C4-2B (cell line): ENCODE measurements around the gene CFAP77.

Experiments
- H3K27ac ChIP-seq: fragments of 450-650 bp; 2 replicates; pipeline ENCODE4 v1.5.1; 2017
- CTCF ChIP-seq: fragments of 450-650 bp; conservative IDR thresholded peaks from 2 replicates; pipeline ENCODE4 v1.5.1; 2017; ENCODE audit warnings: mild to moderate bottlenecking
- ZFX ChIP-seq: fragments of 450-650 bp; IDR thresholded peaks from 2 replicates; pipeline ENCODE4 v1.6.1; 2017

Gene CFAP77

GRCh38 chr9:132602207-132602606 is 192.2 kb downstream of the CFAP77 start:
- H3K27ac ChIP-seq = no peak overlapping the region
- TF ChIP-seq ZFX (no peak), CTCF (no peak)

- H3K27ac ChIP-seq = no peak overlapping the region
- TF ChIP-seq ZFX = no peak
- no peak for TF ChIP-seq CTCF
These were observed 195.4 kb downstream of the CFAP77 start for GRCh38 chr9:132605387-132605786.

- H3K27ac ChIP-seq = no peak overlapping the region
- TF ChIP-seq CTCF (no peak), ZFX (no peak)
These were observed 196.1 kb downstream of the CFAP77 start for GRCh38 chr9:132606066-132606465.

- no peak overlapping the region for H3K27ac ChIP-seq
- no peak for TF ChIP-seq ZFX
- no peak for TF ChIP-seq CTCF
These were observed 199.2 kb downstream of the CFAP77 start for GRCh38 chr9:132609184-132609583.

GRCh38 chr9:132609829-132610228 is 199.8 kb downstream of the CFAP77 start:
- no peak overlapping the region for H3K27ac ChIP-seq
- TF ChIP-seq ZFX (no peak), CTCF (no peak)

- TF ChIP-seq ZFX = no peak
- no peak for TF ChIP-seq CTCF
- no peak overlapping the region for H3K27ac ChIP-seq
These were observed 200.7 kb downstream of the CFAP77 start for GRCh38 chr9:132610661-132611060.

GRCh38 chr9:132614324-132614723 is 204.3 kb downstream of the CFAP77 start:
- no peak for TF ChIP-seq CTCF
- no peak overlapping the region for H3K27ac ChIP-seq
